Inflammatory macrophage treated with lipopolysaccharide for 1 hour (primary cell): ENCODE measurements around the gene TRIP4.
"Not testable (repeated sequence)": the region's sequence is repeated elsewhere in the genome, so short reads cannot be mapped to it uniquely, and the experiment has no call there.

ENCODE experiments used
- DNase-seq, 2 donors: peaks; one replicate each; pipeline ENCODE4 v3.0.0-alpha.2; 2020 to 2022

Gene TRIP4

DNA sequence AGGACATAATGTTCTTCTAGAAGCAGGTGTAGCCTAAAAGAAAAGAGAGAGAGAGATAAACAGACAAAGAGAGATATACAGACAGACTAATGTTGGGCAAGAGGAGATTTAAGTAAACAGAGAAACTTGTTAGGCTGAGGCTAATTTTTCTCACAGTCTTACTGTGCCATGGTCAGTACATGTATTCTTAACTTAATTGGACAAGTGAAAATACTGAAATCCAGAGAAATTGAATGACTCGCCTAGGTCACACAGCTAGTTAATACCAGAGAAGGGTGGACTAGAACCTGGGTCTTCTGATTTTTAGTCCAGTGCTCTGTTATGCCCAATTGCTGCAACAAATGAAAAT, 66.0 kb downstream of the TRIP4 start:
- DNase-seq, result no peak

DNA sequence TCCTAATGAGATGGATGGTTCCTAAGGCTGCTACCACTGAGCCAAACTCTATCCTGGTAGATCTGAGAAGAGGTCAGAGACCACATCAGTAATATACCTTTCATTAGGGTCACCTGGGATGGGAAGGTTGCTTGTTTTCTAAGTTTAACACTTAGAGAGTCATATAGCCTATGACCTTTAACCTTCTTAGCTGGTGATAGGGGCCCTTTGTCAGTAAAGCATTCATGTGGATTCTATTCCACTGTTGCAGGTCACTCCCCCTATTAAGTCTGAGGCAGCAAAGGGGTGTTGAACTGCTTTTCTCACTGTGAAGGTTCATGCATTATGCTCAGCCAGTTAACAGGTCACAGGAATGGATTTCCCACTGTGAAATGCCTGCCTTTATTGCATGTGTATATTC, 66.6 kb downstream of the TRIP4 start:
- no peak for DNase-seq

DNA sequence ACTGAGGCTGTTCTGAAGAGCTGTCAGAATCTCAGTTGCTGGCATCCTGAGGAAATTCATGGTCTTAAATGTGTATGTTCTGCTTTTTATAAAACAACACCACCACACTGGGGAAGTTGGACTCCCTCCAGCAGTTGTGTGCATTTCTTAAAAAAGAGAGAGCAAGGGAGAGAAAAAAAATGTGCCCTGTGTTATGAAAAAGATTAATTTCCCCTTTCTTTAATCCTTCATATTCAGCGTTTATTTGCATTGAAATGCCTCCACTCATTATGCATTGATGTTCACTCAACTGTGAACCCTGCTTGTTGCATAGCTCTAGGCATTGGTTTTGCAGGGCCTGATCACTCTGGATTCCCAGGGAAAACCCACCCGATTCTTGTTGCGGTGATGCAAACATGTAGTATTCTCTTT, 68.3 kb downstream of the TRIP4 start:
- DNase-seq, result peak; percentile 76

DNA sequence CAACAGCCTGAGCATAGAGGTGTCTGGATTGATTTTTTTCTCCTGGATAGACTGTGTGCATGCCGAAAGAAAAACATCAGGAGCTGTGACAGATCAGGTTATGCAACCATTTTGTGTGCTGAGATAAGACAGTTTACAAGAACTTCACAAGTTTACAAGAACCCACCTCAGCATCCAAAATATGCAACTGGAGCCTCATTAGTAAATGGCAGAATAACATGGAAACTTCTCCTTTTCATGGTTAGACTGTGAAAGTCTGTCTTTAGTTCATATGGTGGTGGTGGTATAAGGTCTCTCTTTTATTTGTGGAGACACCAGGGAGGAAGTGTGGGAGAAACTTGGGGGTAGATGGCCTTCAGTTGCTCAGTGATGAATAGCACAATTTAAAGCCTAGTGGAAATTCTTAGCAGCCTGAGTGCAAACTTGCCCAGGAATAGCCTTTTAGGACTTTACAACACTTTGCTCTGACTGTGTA, 69.0 kb downstream of the TRIP4 start:
- DNase-seq, result peak; percentile 42 to 69

DNA sequence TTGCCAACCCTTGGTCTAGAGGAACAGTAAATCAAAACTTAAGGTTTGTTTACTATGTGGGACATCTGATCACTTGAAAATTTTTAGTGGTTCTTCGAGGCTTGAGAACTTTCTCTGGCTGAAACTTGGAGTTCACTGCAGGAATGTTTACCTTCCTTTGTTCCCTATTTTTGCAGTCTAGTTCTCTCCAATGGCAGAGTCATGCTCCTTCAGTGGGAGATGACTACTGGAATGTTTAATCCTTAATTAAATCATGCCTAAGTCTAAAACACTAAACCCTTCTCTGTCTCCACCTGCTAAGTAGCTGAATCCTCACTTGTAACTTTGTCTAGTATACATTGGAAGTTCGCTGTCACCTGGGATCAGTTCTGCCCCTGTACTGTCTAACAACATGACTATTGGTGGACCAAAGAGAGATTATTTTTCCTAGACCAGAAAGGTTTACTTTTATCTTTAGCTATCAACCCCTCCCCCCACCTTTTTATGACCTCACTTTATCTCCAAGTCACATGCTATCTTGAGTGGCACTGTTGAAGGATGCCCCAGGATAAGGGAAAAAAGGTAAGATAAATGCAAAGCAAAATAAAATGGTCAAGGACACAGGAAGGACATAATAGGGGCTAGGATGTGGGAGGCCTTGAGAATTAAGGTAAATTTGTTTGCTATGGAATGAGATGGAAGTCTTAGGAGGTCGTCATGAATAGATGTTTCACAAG, 71.6 kb downstream of the TRIP4 start:
- DNase-seq, result no peak

DNA sequence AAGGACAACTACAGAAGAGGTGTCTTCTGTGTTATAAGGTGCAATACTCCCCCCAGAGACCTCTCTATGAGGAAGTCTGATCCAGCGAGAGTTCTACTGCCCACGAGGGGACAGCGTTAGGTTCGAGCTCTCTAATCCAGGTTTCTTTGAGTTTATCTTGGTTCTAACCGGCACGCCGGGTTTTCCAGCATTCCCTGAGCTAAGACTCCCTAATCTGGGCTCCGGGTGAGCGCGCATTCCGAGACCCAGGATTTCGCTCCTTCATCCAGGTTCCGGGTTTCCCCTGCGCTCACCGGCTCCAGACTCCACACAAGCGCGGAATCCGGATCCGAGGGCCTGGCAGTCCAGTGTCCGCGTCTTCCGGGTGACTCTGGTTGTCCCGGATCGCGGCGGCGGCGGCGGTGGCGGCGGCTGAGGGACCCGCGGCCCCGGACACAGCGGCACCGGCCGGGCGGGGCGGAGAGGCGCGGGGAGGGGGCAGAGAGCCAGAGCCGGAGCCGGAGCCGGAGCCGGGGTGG, 72.6 kb downstream of the TRIP4 start, which contains the start of gene ZNF609:
Gene ZNF609, plus strand, starts transcription at position 373 of the 518 bp plus-strand sequence. CDS start 38,842 bp downstream, outside the sequence.
- DNase-seq, result peak; percentile 77 to 99

DNA sequence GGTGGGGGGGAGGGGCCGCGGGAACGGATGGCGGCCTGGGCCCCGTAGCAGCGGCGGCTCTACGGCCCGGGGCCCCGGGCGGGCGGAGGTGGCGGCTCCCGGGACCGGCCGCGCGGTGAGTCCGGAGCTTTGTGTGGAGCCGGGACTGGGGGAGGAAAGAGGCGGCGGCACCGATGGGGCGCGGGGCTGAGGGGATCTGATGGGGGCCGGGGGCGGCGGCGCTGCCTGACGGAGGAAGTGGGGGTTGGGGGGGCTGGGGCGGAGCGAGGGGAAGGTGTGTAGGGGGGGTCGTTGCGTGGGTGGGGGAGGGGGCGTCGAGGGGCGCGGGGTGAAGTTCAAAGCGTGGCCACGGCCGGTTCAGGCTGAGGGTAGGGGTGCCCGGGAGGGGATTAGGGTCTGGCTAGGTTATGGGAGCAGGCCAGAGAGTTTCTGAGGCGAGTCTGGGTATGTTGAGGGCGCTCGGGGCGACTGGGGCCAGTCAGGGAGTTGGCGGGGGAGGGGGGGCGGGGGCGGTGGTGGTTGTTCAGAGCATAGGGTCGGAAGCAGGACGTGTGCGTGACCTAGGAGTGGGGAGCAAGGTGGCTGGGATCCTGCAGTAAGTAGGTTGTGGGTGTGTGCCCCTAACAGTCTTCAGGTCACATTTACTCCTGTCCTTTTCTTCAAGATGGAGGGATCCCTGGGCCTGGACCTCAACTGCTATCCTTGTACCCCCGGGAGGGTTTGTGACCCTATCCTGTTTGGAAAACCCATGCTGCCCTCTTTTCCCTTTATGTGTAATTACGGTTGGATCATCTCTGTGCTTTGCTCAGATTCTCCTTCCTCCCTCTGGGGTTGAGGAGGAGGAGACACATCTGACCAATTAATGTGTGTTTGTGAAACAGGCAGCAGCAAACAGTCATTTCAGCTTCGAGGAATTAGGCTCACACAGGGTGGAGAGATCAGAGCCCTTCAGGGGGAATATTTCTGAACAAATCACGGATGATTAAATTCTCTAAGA, 73.4 kb downstream of the TRIP4 start:
- DNase-seq, result peak; percentile 68 to 79

DNA sequence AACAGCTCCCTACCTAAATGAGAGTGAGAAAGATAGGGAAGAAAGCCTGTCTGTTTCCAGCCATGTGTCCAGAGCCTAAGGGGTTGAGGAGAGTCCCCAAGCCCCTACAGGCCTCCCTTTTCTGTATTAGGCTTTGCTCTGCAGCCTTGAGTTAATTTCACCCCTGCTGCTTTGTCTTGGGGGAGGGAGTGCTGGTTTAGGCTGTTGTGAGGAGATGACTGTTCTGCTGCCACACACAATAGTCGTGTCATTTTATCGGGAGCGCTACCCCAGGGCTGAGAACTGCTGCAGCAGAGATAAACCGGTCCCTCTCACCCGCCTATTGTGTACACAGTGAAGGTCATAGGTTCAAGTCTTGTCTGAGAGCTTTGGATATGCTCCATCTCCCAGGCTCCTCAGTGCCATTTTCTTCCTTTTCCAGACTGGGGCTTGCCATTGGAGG, 74.1 kb downstream of the TRIP4 start:
- DNase-seq, result no peak

DNA sequence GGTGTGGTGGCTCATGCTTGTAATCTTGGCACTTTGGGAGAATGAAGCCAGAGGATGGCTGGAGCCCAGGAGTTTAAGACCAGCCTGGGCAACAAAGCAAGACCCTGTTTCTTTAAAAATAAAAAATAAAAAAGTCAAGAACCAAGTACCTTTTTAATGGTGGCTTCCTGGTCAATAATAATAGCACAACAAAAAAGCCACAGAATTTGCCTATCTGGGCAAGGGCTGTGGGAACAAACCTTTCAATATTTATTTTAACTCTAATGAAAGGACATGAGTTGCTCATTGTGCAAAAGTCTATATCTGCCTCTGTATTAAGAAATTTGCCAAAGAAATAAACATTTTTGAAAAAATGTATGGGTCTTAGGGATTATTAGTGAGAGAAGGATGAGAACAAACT, 74.9 kb downstream of the TRIP4 start:
- DNase-seq, result no peak

DNA sequence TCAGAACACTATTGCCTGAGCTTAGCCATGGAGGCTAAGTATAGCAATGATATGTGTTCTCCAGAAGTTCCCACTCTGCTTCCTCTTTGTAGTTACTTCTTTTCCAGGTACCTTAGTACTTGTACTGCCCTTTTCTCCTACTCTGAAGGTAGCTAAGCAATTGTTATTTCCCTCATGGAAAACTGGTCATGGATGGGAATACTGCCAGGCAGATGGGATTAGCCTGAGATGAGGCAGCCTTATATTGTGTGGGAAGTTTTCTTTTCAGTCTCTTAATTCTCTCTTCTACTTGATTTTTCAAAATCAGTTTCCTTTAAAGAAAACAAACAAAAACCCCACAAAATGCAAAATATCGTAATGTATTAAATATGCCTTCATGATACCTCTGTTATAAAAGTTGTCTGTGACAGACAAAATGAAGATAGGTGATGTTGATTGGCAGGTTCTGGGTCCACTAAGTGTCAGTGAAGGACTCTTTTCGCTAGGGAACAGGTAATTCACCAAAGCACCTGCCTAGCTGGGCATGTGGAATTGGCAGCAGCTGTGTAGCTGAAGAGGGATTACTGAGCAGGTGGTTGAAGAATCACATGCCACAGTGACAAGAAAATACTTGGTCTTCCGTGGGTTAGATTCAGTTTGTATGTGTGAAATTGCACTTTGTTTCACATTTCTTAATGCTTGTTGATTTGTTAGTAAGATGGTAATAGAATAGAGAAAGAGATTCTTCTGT, 76.8 kb downstream of the TRIP4 start:
- DNase-seq, result no peak

DNA sequence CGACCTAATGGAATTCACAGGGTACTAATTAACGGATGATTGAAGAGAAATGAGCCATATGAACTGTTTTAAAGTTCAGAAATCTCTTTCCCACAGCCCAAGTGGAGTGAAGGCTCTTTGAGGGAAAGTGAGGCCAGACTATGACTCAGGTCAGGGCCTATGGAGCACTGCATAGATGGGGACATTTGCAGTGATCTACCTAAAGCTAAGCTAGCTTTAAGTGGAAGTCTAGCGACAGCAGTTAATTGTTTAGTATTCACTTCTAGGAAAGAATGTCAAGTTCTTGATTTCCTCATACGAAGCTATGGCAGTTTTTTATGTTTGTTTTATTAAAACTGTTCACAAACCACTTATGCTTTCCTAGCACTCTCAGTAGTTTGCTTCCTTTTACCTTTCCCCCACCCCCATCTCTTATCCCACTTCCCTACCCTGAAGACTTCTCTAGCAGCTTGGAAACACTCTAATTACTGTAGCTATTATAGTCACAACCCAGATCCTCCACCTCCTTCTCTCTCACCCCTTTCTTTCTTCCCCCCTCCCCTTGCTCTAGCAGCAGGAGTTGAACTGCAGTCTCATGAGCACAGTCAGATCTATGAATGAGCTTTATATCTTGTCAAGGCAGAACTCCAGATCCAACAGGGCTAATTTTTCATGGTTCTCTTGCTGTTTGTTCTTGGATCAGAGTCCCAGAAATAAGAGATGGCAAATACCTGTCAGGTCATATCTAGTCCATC, 78.9 kb downstream of the TRIP4 start:
- no peak for DNase-seq

DNA sequence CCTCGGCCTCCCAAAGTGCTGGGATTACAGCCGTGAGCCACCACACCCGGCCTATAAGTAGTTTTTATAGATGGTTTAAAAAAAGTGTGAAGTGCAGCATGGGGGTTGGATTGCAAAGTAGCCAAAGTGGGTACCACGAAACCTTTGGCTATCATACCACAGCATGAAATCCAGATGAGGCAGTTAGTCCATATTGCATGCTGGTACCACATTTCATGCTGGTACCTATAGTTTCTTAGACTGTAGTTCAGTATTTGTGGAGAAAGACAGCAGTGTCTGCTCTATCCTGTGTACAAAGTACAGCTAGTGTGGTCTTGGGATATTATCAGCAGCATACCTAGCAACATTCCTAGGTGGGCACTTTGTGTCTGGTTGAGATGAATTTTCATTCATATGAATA, 84.5 kb downstream of the TRIP4 start:
- DNase-seq, result no peak

DNA sequence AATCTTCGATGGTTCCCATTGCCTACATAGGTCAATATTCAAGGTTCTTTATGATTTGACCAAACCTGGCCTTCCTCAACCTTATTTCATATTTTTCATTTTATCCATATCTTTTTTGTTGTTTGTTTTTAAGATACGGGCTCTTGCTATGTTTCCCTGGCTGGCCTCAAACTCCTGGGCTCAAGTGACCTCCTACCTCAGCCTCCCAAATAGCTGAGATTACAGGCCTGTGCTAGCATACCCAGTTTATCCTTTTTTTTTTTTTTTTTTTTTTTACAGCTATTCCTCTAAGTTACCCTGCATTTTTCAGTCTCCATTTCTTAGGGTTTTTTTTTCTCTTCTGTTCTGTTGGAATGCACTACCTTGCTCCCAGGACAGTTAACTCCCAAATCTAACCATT, 87.2 kb downstream of the TRIP4 start:
- DNase-seq, result no peak

DNA sequence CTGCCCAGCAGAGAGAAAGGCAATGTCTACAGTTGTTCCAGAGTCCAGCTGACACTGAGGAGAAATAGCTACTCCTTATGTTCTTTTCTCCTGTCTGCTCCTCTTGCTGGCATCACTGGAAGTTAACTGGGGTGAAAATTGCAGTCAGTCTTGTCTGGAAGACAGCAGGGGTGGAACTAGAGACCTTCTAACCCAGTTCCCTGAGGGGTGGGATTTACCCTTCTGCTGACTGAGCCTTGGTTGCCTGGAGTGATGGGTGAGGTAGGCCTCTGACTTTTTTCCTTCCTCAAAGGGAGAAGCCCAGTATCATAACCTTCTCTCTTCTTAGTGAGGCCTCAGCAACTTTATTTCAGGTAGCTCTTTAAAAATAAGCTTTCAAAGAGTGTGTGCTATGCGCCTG, 88.9 kb downstream of the TRIP4 start:
- no peak for DNase-seq

DNA sequence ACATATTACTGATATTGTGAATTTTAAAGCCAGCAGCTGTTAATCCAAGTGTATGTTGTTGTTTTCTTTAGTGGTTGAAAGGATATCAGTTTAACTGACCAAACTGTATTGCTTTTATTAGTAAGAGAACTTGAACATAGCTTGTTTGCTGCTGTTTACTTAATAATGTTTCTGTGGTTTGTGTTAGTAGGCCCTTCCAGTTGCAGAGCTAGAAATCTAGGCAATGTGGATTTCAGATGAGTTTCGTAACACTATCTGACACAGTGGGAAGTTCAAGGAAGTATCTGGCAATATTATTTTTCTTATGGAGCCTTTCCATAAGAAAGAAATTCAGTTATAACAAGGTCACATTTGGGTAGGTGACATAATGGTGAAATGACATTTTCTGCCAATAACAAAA, 91.2 kb downstream of the TRIP4 start:
- peak; percentile 35 to 46 for DNase-seq

DNA sequence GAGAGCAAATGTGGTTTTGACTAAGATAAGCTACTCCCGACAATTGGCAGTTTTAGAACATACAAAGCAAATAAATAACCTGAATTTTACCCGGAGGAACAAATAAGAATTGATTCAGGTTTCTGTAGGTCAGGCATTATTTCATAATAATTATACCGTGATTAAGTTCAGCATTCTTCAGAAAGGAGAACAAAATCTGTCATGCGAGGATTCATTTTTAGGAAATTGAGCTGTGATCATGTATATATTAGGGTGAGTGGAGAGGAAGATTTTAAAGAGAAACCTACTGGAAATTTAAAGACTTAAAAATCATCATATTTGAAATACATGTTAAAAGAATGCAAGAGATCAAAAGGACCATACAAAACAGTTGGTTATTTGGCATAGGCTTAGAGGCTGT, 93.3 kb downstream of the TRIP4 start:
- DNase-seq, result peak; percentile 45 to 48

DNA sequence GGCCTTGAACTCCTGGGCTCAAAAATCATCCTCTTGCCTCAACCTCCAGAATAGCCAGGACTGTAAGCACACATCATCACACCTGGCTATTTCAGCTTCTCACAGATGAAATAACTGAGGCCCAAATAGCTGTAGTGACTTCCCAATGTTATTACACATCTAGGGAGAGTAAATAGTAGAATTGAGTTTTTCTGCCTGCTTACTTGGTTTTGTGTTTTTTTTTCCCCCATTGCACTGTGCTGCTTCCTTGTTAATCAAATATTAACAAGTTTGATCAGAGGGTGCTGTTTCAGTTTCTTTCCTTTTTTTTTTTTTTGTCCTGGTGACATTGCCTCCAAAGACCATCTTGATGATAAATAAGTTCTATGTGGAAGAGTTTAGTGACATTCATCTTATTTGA, 96.1 kb downstream of the TRIP4 start:
- no peak for DNase-seq

DNA sequence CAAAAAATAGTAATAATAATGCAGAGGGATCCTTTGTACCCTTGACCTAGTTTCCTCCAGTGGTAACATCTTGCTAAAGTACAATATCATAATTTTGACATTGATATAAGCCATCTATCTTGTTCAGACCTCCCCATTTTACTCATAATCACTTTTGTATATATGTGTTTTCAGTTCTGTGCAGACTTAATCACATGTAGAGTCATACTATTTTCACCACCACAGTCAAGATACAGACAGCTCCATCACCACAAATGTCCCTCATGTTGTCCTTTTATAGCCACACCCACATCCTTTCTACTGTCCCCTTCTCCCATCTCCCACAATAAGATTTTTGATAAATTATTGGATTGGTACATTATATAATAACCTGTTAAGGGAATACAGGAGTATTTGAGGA, 98.2 kb downstream of the TRIP4 start:
- DNase-seq, result no peak

DNA sequence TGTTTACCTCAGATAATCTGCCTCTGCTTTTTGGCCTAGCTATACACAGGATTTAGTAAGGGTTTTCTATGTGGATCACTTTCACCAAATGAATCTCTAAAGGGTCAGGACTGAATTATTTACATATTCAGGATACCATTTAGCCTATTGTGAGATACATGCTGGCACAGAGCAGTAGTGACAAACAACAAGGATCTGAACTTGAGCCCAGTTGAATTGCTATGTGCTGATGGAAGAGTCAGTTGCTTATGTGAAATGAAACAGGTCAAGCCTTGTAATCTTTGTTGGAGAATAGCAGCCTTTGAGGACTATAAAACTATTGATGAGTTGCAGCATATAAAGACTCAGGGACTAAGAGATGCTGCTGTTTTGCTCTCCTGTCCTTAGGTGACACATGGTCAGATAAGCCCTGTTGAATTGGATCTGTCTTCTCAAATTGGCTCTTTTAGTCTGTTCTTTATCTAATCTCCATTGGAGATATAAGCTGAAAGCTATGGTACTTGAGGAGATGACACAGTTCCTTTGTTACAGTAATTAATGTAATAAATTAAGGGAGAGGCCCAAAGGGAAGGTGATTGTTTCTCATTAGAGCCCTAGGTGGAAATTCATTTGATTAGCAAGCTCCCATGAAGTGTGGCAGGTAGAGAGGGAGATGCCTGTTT, 103.1 kb downstream of the TRIP4 start:
- DNase-seq, result no peak

DNA sequence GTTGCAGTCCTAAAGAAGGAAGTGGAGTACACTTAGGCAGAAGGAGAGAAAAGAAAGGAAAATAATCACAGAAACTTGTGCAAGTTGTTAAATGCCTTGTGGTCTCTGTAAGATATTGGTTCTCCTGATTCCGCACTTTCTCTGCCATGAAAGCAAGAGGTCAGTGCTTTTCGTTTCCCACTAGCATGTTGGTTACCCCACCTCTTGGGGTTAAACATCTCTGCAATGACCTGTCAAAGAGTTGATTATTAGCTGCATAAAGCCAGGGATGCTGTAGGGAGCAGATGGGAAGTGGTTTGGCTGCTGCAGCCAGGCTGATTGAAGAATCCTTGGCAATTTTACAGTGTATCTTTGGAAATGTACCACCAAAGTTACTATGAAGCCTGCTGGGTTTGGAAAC, 106.0 kb downstream of the TRIP4 start:
- no peak for DNase-seq

DNA sequence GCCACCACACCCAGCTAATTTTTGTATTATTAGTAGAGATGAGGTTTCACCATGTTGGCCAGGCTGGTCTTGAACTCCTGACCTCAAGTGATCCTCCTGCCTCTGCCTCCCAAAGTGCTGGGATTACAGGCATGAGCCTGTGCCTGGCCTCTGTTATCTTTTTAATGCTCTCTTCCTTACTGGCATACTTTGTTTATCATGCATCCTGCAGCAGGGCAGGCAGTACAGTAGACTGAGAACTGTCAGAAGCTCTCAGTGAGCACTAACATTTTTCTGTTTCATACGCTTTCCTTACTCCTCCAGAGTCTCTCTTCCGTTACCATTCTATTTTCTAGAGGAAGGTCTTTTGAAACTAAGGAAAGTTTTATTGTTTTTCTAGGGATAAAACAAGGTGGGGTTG, 108.3 kb downstream of the TRIP4 start:
- not testable (repeated sequence) for DNase-seq
